ENCODE measurements around the gene TMEM185B.

TMEM185B gene

GRCh38 chr2:120231564-120231973 is 8.4 kb upstream of the TMEM185B start:
- peak; percentile 32 for DNase-seq (ENCODE audit: low read depth)

GRCh38 chr2:120230515-120231471 is 7.6 kb upstream of the TMEM185B start:
- no peak for DNase-seq (ENCODE audit: low read depth)

- DNase-seq (ENCODE audit: low read depth) = no peak
These were observed 6.1 kb upstream of the TMEM185B start for GRCh38 chr2:120229341-120229740.

DNA sequence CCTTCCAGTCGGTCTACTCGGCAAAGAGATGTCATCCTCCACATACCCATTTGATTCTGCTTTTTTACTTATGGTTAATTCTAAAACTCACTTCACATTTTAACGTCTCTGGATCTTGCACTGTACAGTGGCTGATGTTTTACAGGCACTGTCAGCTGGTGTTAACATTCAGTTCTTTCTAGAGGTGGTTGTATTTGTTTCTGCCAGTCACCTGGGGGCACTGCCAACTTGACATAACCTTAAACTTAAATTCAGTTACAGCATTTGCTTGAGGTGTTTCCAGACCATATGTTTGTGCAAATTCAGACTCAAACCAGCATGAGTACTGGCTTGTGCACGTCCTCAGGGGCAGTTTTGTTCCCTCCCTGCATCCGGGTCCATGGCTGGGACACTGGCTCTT is 5.3 kb upstream of the TMEM185B start:
- no peak for DNase-seq (ENCODE audit: low read depth)

GRCh38 chr2:120227111-120227991 is 4.2 kb upstream of the TMEM185B start:
- no peak for DNase-seq (ENCODE audit: low read depth)

- DNase-seq (ENCODE audit: low read depth) = no peak
These were observed 3.1 kb upstream of the TMEM185B start for GRCh38 chr2:120226316-120226715.

- DNase-seq (ENCODE audit: low read depth) = no peak
These were observed 2.4 kb upstream of the TMEM185B start for GRCh38 chr2:120225549-120226065.

- DNase-seq (ENCODE audit: low read depth) = no peak
These were observed 1.7 kb upstream of the TMEM185B start for GRCh38 chr2:120224735-120225548.

DNA sequence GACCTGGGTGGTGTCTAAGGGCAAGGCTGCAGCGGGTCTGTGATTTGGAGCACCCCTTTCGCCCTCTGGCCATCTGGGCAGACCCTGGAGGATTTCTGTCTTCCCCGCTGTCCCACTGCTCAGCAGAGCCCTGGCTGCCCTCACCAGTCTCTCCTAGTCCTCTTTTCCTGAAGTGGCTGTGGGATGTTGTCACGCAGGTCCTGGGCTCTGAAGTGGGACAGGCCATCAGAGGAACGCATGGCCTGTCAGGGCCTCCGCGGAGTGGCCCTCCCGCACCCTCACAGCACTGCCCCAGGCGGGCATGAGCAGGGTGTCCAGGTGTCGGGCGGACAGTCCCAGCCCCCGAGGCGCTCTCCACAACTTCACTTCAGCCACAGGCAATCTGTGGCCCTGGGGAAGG is 1.1 kb upstream of the TMEM185B start:
- no peak for DNase-seq (ENCODE audit: low read depth)

DNA sequence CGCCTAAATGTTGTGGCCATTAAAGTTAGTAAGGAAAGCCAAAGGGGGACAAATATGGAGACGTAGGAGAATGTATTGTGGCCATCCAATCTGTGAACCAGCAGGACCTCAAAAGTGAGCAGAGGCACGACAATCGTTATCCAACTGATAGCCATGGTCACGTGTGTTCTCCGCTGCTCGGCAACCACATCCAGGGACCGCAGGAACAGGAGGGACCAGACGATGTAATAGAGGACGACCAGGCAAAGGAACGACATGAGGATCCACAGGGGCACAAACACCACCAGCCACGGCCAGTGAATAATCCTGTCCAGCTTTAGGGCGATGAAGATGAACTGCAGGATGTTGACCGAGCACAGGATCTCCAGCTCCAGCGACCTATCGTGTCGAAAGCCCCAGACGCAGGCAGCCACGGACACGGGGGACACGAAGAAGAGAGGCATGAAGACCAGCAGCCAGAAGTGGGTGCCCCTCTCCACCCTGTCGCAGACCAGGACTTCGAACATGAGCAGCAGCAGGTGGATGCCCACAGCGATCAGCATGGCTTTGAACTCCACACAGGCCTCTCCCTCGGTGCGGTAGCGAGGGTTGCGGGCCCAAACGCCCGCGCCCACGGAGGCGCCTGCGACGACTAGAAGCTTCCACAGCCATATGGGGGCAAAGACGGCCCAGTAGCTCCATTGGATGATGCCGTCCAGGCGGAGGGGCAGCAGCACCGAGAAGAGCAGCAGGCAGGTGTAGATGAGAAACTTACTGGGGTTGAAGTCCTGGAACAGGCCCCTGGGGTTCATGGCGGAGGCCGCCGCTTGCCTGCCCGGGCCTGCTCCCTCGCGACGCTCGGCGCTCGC is 790 bp downstream of the TMEM185B start:
- no peak for DNase-seq (ENCODE audit: low read depth)

GRCh38 chr2:120221616-120222015 is 1.6 kb downstream of the TMEM185B start:
- DNase-seq (ENCODE audit: low read depth) = no peak

- DNase-seq (ENCODE audit: low read depth) = no peak
These were observed 2.4 kb downstream of the TMEM185B start for GRCh38 chr2:120220756-120221155.

- no peak for DNase-seq (ENCODE audit: low read depth)
These were observed 3.4 kb downstream of the TMEM185B start for GRCh38 chr2:120219766-120220165.

DNA sequence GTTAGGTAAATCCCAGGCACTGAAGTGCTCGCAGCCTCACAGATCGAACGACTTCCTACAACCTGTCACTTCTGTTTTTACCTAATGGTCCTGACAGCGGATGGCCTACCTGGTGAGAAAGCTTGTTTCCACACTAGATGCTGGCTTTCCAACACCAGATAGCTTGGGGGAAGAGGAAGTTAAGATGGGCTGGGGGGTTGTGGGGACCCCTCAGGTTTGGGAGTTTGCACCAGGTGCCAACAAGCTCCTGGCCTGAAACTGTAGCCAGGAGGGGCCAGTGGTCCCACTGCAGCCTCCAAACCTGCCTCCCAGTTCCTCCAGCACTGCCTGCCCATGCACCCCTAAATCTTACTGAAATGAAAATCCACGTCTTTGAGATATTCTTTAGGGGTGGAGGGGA is 3.9 kb downstream of the TMEM185B start:
- no peak for DNase-seq (ENCODE audit: low read depth)

- no peak for DNase-seq (ENCODE audit: low read depth)
These were observed 5.0 kb downstream of the TMEM185B start for GRCh38 chr2:120218181-120218580.

DNA sequence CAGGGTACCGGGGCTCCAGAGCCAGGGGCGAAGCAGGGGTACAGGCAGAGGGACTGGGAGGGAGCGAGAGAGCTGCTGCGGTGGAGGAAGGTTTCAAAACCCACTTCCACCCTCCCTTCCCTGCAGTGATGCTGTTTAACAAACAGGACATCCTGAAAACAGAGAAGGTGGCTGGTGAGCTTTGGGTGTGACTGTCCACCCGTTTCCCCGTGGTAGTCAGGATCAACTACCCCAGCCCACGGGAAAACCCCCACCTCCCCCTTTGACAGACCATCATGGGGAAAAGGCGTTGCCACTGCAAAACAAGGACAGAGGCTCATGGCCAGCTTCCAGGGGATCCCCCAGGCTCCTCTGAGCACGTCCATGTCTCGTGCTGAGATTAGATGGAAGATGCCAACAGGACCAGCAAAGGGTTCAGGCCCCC is 12.9 kb downstream of the TMEM185B start:
- no peak for DNase-seq (ENCODE audit: low read depth)

GRCh38 chr2:120209427-120210269 is 13.6 kb downstream of the TMEM185B start:
- no peak for DNase-seq (ENCODE audit: low read depth)

DNA sequence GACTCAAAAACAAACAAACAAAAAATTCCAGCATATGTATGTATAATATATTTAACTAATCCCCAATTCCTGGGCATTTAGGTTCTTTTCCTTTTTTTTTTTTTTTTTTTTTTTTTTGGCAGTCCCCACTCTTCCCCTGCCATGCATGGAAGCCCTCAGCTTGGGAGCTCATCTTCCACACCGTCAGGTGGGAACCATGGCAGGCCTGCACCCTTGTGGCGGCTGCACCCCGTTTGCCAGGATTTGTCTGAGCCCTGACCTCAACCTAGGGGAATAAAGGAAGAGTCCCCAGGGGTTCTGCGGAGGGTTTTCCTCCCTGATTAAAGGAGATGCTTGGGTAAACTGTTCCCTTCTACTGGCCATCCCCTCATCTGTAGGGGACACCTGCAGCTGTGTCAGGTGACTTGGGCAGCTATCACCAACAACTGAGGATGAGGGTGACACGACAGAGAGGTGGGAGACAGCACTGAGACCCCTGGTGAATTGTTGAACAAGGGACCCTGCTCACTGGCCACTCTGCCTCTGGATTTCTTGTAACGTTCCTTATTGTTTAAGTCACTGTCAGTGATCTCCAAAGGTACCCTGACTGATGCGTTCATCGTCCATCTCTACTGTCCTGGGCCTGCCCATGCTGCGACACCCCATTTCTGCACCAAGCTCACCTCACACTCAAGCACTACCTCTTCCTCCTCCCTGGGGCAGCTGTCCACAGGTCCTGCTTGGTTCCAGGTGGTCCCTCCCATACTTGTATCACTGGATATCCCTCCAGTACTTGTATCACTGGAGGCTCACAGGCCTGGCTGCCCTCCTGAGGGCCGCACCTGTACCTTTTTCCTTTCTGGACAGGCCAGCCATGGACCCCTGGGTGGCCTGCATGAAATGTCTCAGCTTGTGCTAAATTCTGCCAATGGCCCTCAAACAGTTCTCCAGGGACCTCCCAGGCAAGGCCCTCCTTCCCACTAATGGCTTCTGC is 14.5 kb downstream of the TMEM185B start:
- no peak for DNase-seq (ENCODE audit: low read depth)
